ENCODE data around the gene NDUFAF7.

DNA sequence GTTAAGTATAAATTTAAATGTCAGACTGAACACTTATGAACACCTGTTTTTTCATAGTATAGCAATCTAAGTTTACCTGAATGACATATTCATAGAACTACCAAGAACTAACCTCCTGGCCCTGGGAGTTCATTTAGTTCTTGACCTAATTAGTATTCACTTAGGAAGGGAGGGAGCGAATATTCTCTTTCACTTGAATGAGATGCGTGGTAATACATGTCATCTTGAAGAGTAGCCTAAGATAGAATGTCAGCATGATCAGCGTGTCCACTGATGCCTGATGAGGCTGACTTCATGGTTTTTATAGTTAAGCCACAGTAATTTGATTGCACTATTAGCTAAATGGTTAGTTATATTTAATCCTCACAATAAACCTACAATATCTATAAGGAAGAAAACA lies 13.3 kb downstream of the NDUFAF7 start:
- TF ChIP-seq, protein P1, sequence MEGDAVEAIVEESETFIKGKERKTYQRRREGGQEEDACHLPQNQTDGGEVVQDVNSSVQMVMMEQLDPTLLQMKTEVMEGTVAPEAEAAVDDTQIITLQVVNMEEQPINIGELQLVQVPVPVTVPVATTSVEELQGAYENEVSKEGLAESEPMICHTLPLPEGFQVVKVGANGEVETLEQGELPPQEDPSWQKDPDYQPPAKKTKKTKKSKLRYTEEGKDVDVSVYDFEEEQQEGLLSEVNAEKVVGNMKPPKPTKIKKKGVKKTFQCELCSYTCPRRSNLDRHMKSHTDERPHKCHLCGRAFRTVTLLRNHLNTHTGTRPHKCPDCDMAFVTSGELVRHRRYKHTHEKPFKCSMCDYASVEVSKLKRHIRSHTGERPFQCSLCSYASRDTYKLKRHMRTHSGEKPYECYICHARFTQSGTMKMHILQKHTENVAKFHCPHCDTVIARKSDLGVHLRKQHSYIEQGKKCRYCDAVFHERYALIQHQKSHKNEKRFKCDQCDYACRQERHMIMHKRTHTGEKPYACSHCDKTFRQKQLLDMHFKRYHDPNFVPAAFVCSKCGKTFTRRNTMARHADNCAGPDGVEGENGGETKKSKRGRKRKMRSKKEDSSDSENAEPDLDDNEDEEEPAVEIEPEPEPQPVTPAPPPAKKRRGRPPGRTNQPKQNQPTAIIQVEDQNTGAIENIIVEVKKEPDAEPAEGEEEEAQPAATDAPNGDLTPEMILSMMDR (IDR thresholded peaks at IDR 0.05) = no peak
- no peak for TF ChIP-seq POLR2AphosphoS5 (IDR thresholded peaks at IDR 0.05)
